Hepatocyte (in vitro differentiated cells): Measurements from ENCODE around the gene GNL3. TPM values are rescaled to one million over a fixed set of nuclear protein-coding genes. Genes with fewer than 3 reads are reported as not detected.
A peak's percentile ranks its signal among the peaks of the same experiment; 100 is the strongest.

Experiments used
- DNase-seq: peaks from one replicate; pipeline ENCODE4 v3.0.0-alpha.2; 2016; ENCODE audit warnings: low spot score
- H2AFZ ChIP-seq: fragments of 200-600 bp; sonication (generic); 2 replicates; pipeline ENCODE4 v1.6.0; 2016; ENCODE audit warnings: antibody characterized with exemption, mild to moderate bottlenecking
- H3K27ac ChIP-seq: fragments of 200-600 bp; sonication (generic); 2 replicates; pipeline ENCODE4 v1.5.1; 2016; ENCODE audit warnings: mild to moderate bottlenecking
- H3K27me3 ChIP-seq: fragments of 200-600 bp; sonication (generic); 2 replicates; pipeline ENCODE4 v1.6.1; 2016
- H3K36me3 ChIP-seq: fragments of 200-600 bp; sonication (generic); replicated peaks from 2 replicates; pipeline ENCODE4 v1.5.1; 2016; ENCODE audit warnings: low read depth; ENCODE audit not compliant: insufficient read depth
- H3K4me1 ChIP-seq: fragments of 200-600 bp; sonication (generic); 2 replicates; pipeline ENCODE4 v1.5.1; 2016; ENCODE audit warnings: mild to moderate bottlenecking, moderate library complexity; ENCODE audit not compliant: insufficient read depth
- H3K4me2 ChIP-seq: fragments of 200-600 bp; sonication (generic); 2 replicates; pipeline ENCODE4 v1.6.0; 2016
- H3K4me3 ChIP-seq: fragments of 200-600 bp; sonication (generic); 2 replicates; pipeline ENCODE4 v1.5.1; 2016; ENCODE audit warnings: mild to moderate bottlenecking
- H3K79me2 ChIP-seq: fragments of 200-600 bp; sonication (generic); 2 replicates; pipeline ENCODE4 v1.6.0; 2017; ENCODE audit warnings: mild to moderate bottlenecking
- H3K9me2 ChIP-seq: fragments of 200-600 bp; sonication (generic); replicated peaks from 2 replicates; pipeline ENCODE4 v1.6.0; 2017; ENCODE audit warnings: mild to moderate bottlenecking; ENCODE audit not compliant: insufficient read depth
- H3K9me3 ChIP-seq: fragments of 200-600 bp; sonication (generic); 2 replicates; pipeline ENCODE4 v1.5.1; 2016; ENCODE audit warnings: low read depth, mild to moderate bottlenecking
- H4K20me1 ChIP-seq: fragments of 200-600 bp; sonication (generic); 2 replicates; pipeline ENCODE4 v1.6.0; 2016; ENCODE audit warnings: mild to moderate bottlenecking; ENCODE audit not compliant: insufficient read depth, poor library complexity, severe bottlenecking
- CTCF ChIP-seq: fragments of 200-600 bp; sonication (generic); IDR thresholded peaks from 2 replicates; pipeline ENCODE4 v1.5.1; 2016; ENCODE audit warnings: antibody characterized with exemption, mild to moderate bottlenecking; ENCODE audit not compliant: poor library complexity
- EZH2 ChIP-seq: fragments of 200-600 bp; sonication (generic); IDR thresholded peaks from 2 replicates; pipeline ENCODE4 v1.6.1; 2016; ENCODE audit warnings: antibody characterized with exemption, mild to moderate bottlenecking, borderline replicate concordance
- EZH2phosphoT487 ChIP-seq: fragments of 200-600 bp; sonication (generic); IDR thresholded peaks from one replicate; pipeline ENCODE4 v1.6.1; 2018; ENCODE audit warnings: antibody characterized with exemption, mild to moderate bottlenecking, low read depth, moderate library complexity; ENCODE audit not compliant: unreplicated experiment, severe bottlenecking
- WGBS: methylation state at CpG from one replicate; pipeline ENCODE4 v1.1.6; 2016; ENCODE audit warnings: low lambda C conversion rate; ENCODE audit errors: missing lambda C conversion rate; 5-methylcytosine and 5-hydroxymethylcytosine counted together
- polyA plus RNA-seq: library from polyadenylated mRNA; unstranded; fragments of >200 nt; fragmentation: Nextera tagmentation; extraction: Ambion mirVana; gene quantifications from 2 replicates; pipeline ENCODE4 v1.2.1, GENCODE V29; 2016
- total RNA-seq: library from RNA; depleted of rRNA; stranded (reverse); fragments of >200 nt; gene quantifications from 2 replicates; pipeline ENCODE4 v1.2.3, GENCODE V29; 2014

Gene GNL3
- total and polyA plus RNA-seq, 2 experiments from 2014 or later = 82.6 to 84.8 TPM

- no peaks in the 10 kb centered on the region for H3K9me2 ChIP-seq
- H3K27ac ChIP-seq = peak overlapping the region; percentile 94
- no peak for TF ChIP-seq EZH2phosphoT487
- no peak for TF ChIP-seq CTCF
- no peak for TF ChIP-seq EZH2
- peak overlapping the region; percentile 85 for H3K4me3 ChIP-seq
- no peaks in the 10 kb centered on the region for H3K27me3 ChIP-seq
- H2AFZ ChIP-seq = peak overlapping the region; percentile 96
- no peaks in the 10 kb centered on the region for H4K20me1 ChIP-seq
- DNase-seq = peak; percentile 46
- H3K4me2 ChIP-seq = peak overlapping the region; percentile 97
- no peaks in the 10 kb centered on the region for H3K36me3 ChIP-seq
- peaks cover 19% of the 10 kb centered on the region for H3K4me1 ChIP-seq
- no peaks in the 10 kb centered on the region for H3K9me3 ChIP-seq
- H3K79me2 ChIP-seq = peaks cover 81% of the 10 kb centered on the region
- WGBS = under 1% methylated on average over 22 of the region's 22 CpGs
These were observed 19.0 kb downstream of the GNL3 start for GRCh38 chr3:52704611-52705437.

- peak overlapping the region; percentile 96 for H2AFZ ChIP-seq
- H3K9me2 ChIP-seq = no peaks in the 10 kb centered on the region
- H3K79me2 ChIP-seq = peaks cover 76% of the 10 kb centered on the region
- H3K4me1 ChIP-seq = peaks cover 19% of the 10 kb centered on the region
- no peaks in the 10 kb centered on the region for H3K9me3 ChIP-seq
- DNase-seq = no peak
- 1% methylated on average over 25 of the region's 25 CpGs for WGBS
- H3K4me3 ChIP-seq = peak overlapping the region; percentile 85
- H3K27ac ChIP-seq = peak overlapping the region; percentile 94
- H3K27me3 ChIP-seq = no peaks in the 10 kb centered on the region
- peak overlapping the region; percentile 97 for H3K4me2 ChIP-seq
- H3K36me3 ChIP-seq = no peaks in the 10 kb centered on the region
- TF ChIP-seq EZH2 = no peak
- H4K20me1 ChIP-seq = no peaks in the 10 kb centered on the region
These were observed 19.5 kb downstream of the GNL3 start for GRCh38 chr3:52705438-52705687.

DNA sequence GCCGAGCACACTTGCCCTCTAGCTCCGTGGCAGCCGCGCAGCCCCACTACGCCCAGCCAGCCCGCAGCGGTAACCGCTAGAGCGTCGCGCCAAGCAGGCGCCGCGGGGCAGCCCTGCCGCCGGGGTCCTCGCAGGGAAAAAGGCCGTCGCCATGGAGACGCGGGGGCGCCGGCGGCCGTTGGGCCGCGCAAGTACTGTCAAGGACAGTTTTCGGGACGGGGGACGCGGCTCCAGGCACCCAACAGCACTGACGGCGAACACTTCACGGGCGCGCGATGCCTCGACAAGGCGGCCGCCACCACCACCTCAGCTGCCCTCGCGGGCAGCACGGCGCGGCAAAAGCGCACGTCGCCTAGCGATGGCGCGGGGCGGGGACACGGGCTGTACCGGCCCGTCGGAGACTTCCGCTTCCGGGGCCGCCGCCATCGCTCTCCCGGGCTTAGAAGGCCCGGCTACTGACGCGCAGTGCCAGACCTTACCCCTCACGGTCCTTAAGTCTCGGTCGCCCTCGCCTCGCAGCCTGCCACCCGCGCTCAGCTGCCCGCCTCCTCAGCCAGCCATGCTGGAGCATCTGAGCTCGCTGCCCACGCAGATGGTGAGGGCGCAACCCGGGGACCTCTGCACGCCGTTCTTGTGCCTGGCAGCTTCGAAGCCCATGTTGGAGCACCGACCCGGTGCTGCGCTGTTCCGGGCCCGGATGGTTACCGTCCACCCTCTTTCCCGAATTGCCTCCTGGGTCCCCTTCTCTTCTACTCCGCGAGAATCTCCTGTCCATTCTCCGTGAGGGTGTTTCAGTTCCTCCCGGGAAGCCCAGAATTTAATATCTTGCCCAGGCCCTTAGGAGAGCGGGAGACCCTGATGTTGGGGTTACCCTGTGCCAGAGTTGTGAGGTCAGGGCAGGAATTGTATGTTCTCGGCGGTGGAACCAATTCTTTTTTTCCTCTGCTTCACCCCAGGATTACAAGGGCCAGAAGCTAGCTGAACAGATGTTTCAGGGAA is 20.2 kb downstream of the GNL3 start, which contains the start of the genes GLT8D1 and SPCS1:
TSS of gene GLT8D1 (minus strand) at position 104 of the 999 bp plus-strand sequence. CDS start 5,331 bp downstream, outside the sequence.
TSS of gene SPCS1 (plus strand) at position 419 of the 999 bp plus-strand sequence. CDS start at position 560, 141 bp downstream.
- H3K79me2 ChIP-seq = peaks cover 69% of the 10 kb centered on the region
- no peaks in the 10 kb centered on the region for H3K27me3 ChIP-seq
- peak within 1 kb of the TSS; percentile 94 for H3K27ac ChIP-seq
- TF ChIP-seq CTCF (no peak), EZH2phosphoT487 (no peak), EZH2 (no peak)
- H2AFZ ChIP-seq = peak within 1 kb of the TSS; percentile 96
- H3K36me3 ChIP-seq = no peaks in the 10 kb centered on the region
- H3K9me2 ChIP-seq = no peaks in the 10 kb centered on the region
- H3K9me3 ChIP-seq = no peaks in the 10 kb centered on the region
- peaks cover 19% of the 10 kb centered on the region for H3K4me1 ChIP-seq
- no peaks in the 10 kb centered on the region for H4K20me1 ChIP-seq
- peak; percentile 93 for DNase-seq
- H3K4me2 ChIP-seq = peak within 1 kb of the TSS; percentile 97
- WGBS = 1% methylated on average over 88 of the region's 94 CpGs
- peak within 1 kb of the TSS; percentile 85 for H3K4me3 ChIP-seq
